Type B pancreatic cell (in vitro differentiated cells): Measurements from ENCODE around the gene TMED6. TPM values are rescaled to one million over a fixed set of nuclear protein-coding genes. Genes with fewer than 3 reads are reported as not detected.

Experiments
- DNase-seq: peaks from one replicate; pipeline ENCODE4 v3.0.0; 2021; ENCODE audit warnings: mixed read lengths; ENCODE audit not compliant: unreplicated experiment; ENCODE audit errors: extremely low spot score
- H3K27ac Mint-ChIP-seq: 2 replicates; pipeline ENCODE4 v1.8.0; 2021; ENCODE audit warnings: mild to moderate bottlenecking, mixed read lengths
- H3K27me3 Mint-ChIP-seq: 2 replicates; pipeline ENCODE4 v1.8.0; 2021; ENCODE audit warnings: mixed read lengths
- H3K36me3 Mint-ChIP-seq: 2 replicates; pipeline ENCODE4 v1.8.0; 2021; ENCODE audit warnings: mixed read lengths
- H3K4me1 Mint-ChIP-seq: one replicate; pipeline ENCODE4 v1.8.0; 2021; ENCODE audit warnings: mixed read lengths; ENCODE audit not compliant: unreplicated experiment
- H3K4me3 Mint-ChIP-seq: 2 replicates; pipeline ENCODE4 v1.8.0; 2021; ENCODE audit warnings: mild to moderate bottlenecking, mixed read lengths
- H3K9me3 Mint-ChIP-seq: 2 replicates; pipeline ENCODE4 v1.8.0; 2021; ENCODE audit warnings: mixed read lengths
- CTCF ChIP-seq: fragments of 200-600 bp; sonication (generic); conservative IDR thresholded peaks from 2 replicates; pipeline ENCODE4 v1.5.0; 2021; ENCODE audit warnings: antibody characterized with exemption, mild to moderate bottlenecking
- total RNA-seq: library from RNA; stranded (reverse); gene quantifications from 2 replicates; pipeline ENCODE4 v1.2.1, GENCODE V29; 2021; ENCODE audit warnings: low replicate concordance

The TMED6 gene
- total RNA-seq, 1 donor from 2014 or later = 5.3 TPM

GRCh38 chr16:69318177-69318910, 33.2 kb downstream of the TMED6 start:
- no peak for TF ChIP-seq CTCF
- no peaks in the 10 kb centered on the region for H3K27me3 Mint-ChIP-seq
- H3K4me3 Mint-ChIP-seq = no peak overlapping the region
- DNase-seq = no peak
- no peaks in the 10 kb centered on the region for H3K9me3 Mint-ChIP-seq
- H3K4me1 Mint-ChIP-seq = peaks cover 5% of the 10 kb centered on the region
- peaks cover 17% of the 10 kb centered on the region for H3K36me3 Mint-ChIP-seq
- H3K27ac Mint-ChIP-seq = no peak overlapping the region

GRCh38 chr16:69316595-69317034, 35.0 kb downstream of the TMED6 start:
- Mint-ChIP-seq H3K27me3 (no peaks in the 10 kb centered on the region), H3K4me1 (peaks cover 13% of the 10 kb centered on the region), H3K27ac (no peak overlapping the region), H3K9me3 (no peaks in the 10 kb centered on the region), H3K36me3 (peaks cover 13% of the 10 kb centered on the region), H3K4me3 (no peak overlapping the region)
- DNase-seq = no peak
- no peak for TF ChIP-seq CTCF

- H3K4me1 Mint-ChIP-seq = peaks cover 14% of the 10 kb centered on the region
- TF ChIP-seq CTCF = no peak
- H3K27ac Mint-ChIP-seq = no peak overlapping the region
- H3K9me3 Mint-ChIP-seq = no peaks in the 10 kb centered on the region
- no peak overlapping the region for H3K4me3 Mint-ChIP-seq
- H3K36me3 Mint-ChIP-seq = peaks cover 7% of the 10 kb centered on the region
- H3K27me3 Mint-ChIP-seq = no peaks in the 10 kb centered on the region
- no peak for DNase-seq
Measured at GRCh38 chr16:69315486-69316311, 35.9 kb downstream of the TMED6 start.

GRCh38 chr16:69314534-69314933, 37.1 kb downstream of the TMED6 start:
- Mint-ChIP-seq H3K9me3 (no peaks in the 10 kb centered on the region), H3K36me3 (peaks cover 6% of the 10 kb centered on the region), H3K27me3 (no peaks in the 10 kb centered on the region), H3K4me1 (peaks cover 19% of the 10 kb centered on the region), H3K27ac (no peak overlapping the region), H3K4me3 (no peak overlapping the region)
- no peak for DNase-seq
- TF ChIP-seq CTCF = no peak

GRCh38 chr16:69313469-69313868, 38.1 kb downstream of the TMED6 start:
- H3K4me1 Mint-ChIP-seq = peaks cover 19% of the 10 kb centered on the region
- no peak for TF ChIP-seq CTCF
- H3K36me3 Mint-ChIP-seq = peaks cover 3% of the 10 kb centered on the region
- no peaks in the 10 kb centered on the region for H3K9me3 Mint-ChIP-seq
- DNase-seq = no peak
- H3K27me3 Mint-ChIP-seq = no peaks in the 10 kb centered on the region
- peak overlapping the region; percentile 73 for H3K27ac Mint-ChIP-seq
- peak overlapping the region; percentile 79 for H3K4me3 Mint-ChIP-seq
